Thoracic aorta (tissue), 2 donors: Measurements from ENCODE around the gene PRKCA. TPM values are rescaled to one million over a fixed set of nuclear protein-coding genes. Genes with fewer than 3 reads are reported as not detected.
"Not testable (repeated sequence)": the region's sequence is repeated elsewhere in the genome, so short reads cannot be mapped to it uniquely, and the experiment has no call there.

Experiments used
- ATAC-seq: fragments of 150-250 bp; one replicate; pipeline ENCODE4 v1.8.0; 2017; ENCODE audit warnings: low read depth; ENCODE audit not compliant: insufficient number of reproducible peaks, low FRiP score
- DNase-seq: peaks from one replicate; pipeline ENCODE4 v3.0.0-alpha.2; 2020; ENCODE audit warnings: low spot score
- H3K27ac ChIP-seq, 2 donors: fragments of 200-600 bp; sonication (generic); 1 replicate in 1 of 2; 2 replicates in 1 of 2; pipeline ENCODE4 v1.5.1; 2016; ENCODE audit warnings: mild to moderate bottlenecking in 2 of 2, moderate library complexity in 2 of 2
- H3K27me3 ChIP-seq: fragments of 200-600 bp; sonication (generic); replicated peaks from 2 replicates; pipeline ENCODE4 v1.6.0; 2016; ENCODE audit warnings: mild to moderate bottlenecking; ENCODE audit not compliant: insufficient read depth
- H3K36me3 ChIP-seq: fragments of 200-600 bp; sonication (generic); one replicate; pipeline ENCODE4 v1.5.1; 2016
- H3K4me1 ChIP-seq, 2 donors: fragments of 200-600 bp; sonication (generic); 1 replicate in 1 of 2; 2 replicates in 1 of 2; pipeline versions ENCODE4 v1.5.1 to v1.6.0; 2016; ENCODE audit warnings: low read depth in 2 of 2, mild to moderate bottlenecking in 1 of 2; ENCODE audit not compliant: control insufficient read depth in 1 of 2
- H3K4me3 ChIP-seq: fragments of 200-600 bp; sonication (generic); 2 replicates; pipeline ENCODE4 v1.5.1; 2016; ENCODE audit warnings: mild to moderate bottlenecking
- H3K9me3 ChIP-seq: fragments of 200-600 bp; sonication (generic); 2 replicates; pipeline ENCODE4 v1.5.1; 2016
- CTCF ChIP-seq: fragments of 200-600 bp; sonication (generic); IDR thresholded peaks from one replicate; pipeline ENCODE4 v1.5.1; 2019; ENCODE audit warnings: antibody characterized with exemption
- total RNA-seq, 2 donors: library from RNA; depleted of rRNA; stranded (reverse); fragments of >200 nt; gene quantifications; one replicate each; pipeline versions ENCODE4 v1.1.0 to v1.2.3, GENCODE V29; 2016

Gene PRKCA
- total RNA-seq, 2 donors from 2014 or later = 9.1 to 11.6 TPM

GRCh38 chr17:66474806-66475497 lies 172.5 kb downstream of the PRKCA start:
- Histone ChIP-seq H3K9me3 (no peaks in the 10 kb centered on the region), H3K27ac (no peak overlapping the region), H3K4me1 (no peaks in the 10 kb centered on the region), H3K27me3 (no peaks in the 10 kb centered on the region), H3K36me3 (no peaks in the 10 kb centered on the region), H3K4me3 (no peak overlapping the region)
- no peak for TF ChIP-seq CTCF
- DNase-seq (no peak), ATAC-seq (no peak)

GRCh38 chr17:66476014-66476413 lies 173.6 kb downstream of the PRKCA start:
- Histone ChIP-seq H3K27me3 (no peaks in the 10 kb centered on the region), H3K4me1 (no peaks in the 10 kb centered on the region)
- no peak for TF ChIP-seq CTCF

GRCh38 chr17:66477615-66478283 lies 175.3 kb downstream of the PRKCA start:
- H3K27ac ChIP-seq = no peak overlapping the region
- ATAC-seq = no peak
- no peak overlapping the region for H3K4me3 ChIP-seq
- H3K9me3 ChIP-seq = no peaks in the 10 kb centered on the region
- H3K36me3 ChIP-seq = no peaks in the 10 kb centered on the region
- no peak for TF ChIP-seq CTCF
- no peaks in the 10 kb centered on the region for H3K4me1 ChIP-seq
- no peak for DNase-seq
- H3K27me3 ChIP-seq = no peaks in the 10 kb centered on the region

More at GRCh38 chr17:66476014-66476413, 173.6 kb downstream of the PRKCA start:
- H3K9me3 ChIP-seq = no peaks in the 10 kb centered on the region
- H3K4me3 ChIP-seq = no peak overlapping the region
- DNase-seq = no peak
- no peaks in the 10 kb centered on the region for H3K36me3 ChIP-seq
- ATAC-seq = no peak
- H3K27ac ChIP-seq = no peak overlapping the region

GRCh38 chr17:66479230-66479889 lies 176.9 kb downstream of the PRKCA start:
- not testable (repeated sequence) for H3K9me3 ChIP-seq, H3K4me3 ChIP-seq, ATAC-seq, H3K27me3 ChIP-seq, H3K36me3 ChIP-seq, DNase-seq, H3K27ac ChIP-seq, H3K4me1 ChIP-seq

- Histone ChIP-seq H3K4me1 (no peaks in the 10 kb centered on the region), H3K27me3 (no peaks in the 10 kb centered on the region), H3K9me3 (no peaks in the 10 kb centered on the region), H3K36me3 (no peaks in the 10 kb centered on the region), H3K27ac (no peak overlapping the region), H3K4me3 (no peak overlapping the region)
- no peak for ATAC-seq
- no peak for DNase-seq
- TF ChIP-seq CTCF = no peak
Observed at GRCh38 chr17:66480243-66480642, 177.8 kb downstream of the PRKCA start.
